AG08395 (cell line): ENCODE measurements around the gene DBF4B.

ENCODE experiments used
- DNase-seq: peaks from one replicate; pipeline ENCODE4 v3.0.0; 2012; ENCODE audit warnings: mixed read lengths, low spot score

DBF4B gene

DNA sequence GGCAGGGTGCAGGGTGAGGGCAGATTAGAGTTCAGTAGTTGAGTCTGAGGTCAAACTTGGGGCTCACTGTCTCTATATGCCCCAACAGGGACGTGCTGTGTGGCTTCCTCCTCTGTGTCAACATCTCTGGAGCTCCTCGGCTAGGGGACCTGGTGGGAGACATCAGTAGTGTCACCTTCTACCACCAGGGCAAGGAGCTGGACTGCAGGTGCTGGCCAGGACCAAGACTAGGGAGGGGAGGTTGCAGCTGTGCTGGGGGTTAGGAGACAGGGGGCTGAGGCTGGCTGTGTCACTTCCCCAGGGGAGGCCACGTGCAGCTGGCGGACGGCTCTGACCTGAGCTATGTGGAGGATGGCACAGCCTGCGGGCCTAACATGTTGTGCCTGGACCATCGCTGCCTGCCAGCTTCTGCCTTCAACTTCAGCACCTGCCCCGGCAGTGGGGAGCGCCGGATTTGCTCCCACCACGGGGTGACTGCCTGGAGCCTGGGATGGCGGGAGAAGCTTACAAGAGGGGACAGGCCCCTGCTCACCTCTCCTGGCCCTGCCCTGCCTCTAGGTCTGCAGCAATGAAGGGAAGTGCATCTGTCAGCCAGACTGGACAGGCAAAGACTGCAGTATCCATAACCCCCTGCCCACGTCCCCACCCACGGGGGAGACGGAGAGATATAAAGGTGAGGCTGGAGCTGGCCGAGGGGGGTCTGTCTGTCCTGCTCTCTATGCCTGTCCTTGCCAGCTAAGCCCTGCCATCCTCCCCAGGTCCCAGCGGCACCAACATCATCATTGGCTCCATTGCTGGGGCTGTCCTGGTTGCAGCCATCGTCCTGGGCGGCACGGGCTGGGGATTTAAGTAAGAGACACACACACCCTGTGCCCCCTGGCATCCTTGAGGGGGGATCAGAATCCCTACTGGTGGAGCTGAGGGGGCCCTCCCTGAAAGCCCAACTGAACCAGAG is 69.2 kb downstream of the DBF4B start:
- no peak for DNase-seq

GRCh38 chr17:44778656-44779210 is 70.3 kb downstream of the DBF4B start:
- no peak for DNase-seq

DNA sequence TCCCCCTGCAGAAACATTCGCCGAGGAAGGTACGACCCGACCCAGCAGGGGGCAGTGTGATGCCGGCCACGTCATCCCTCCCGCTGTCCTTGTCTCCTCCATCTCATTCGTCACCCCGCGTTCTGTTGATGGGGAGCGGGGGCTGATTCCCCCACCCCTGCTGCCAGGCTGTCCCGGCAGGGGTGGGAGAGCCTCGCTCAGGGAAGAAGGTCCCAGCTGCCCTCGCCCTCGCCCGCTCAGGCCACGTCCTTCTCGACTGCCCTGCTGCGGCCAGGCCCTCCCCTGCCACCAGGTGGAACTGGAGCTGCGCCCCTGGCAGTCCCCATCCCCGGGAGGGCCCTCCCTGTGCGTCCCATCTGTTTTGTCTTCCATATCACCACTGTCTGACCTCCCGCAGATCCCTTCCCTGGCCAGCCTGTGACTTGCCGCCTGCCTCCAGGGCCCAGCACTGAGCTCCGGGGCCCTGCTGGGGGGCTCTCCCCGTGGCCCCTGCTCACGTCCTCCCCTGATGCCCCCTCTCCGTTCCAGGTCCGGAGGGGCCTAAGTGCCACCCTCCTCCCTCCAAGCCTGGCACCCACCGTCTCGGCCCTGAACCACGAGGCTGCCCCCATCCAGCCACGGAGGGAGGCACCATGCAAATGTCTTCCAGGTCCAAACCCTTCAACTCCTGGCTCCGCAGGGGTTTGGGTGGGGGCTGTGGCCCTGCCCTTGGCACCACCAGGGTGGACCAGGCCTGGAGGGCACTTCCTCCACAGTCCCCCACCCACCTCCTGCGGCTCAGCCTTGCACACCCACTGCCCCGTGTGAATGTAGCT is 71.0 kb downstream of the DBF4B start:
- DNase-seq: peak; percentile 85

GRCh38 chr17:44780161-44780560 is 71.7 kb downstream of the DBF4B start:
- DNase-seq: no peak

- no peak for DNase-seq
Measured at GRCh38 chr17:44780845-44781480, 72.5 kb downstream of the DBF4B start.

DNA sequence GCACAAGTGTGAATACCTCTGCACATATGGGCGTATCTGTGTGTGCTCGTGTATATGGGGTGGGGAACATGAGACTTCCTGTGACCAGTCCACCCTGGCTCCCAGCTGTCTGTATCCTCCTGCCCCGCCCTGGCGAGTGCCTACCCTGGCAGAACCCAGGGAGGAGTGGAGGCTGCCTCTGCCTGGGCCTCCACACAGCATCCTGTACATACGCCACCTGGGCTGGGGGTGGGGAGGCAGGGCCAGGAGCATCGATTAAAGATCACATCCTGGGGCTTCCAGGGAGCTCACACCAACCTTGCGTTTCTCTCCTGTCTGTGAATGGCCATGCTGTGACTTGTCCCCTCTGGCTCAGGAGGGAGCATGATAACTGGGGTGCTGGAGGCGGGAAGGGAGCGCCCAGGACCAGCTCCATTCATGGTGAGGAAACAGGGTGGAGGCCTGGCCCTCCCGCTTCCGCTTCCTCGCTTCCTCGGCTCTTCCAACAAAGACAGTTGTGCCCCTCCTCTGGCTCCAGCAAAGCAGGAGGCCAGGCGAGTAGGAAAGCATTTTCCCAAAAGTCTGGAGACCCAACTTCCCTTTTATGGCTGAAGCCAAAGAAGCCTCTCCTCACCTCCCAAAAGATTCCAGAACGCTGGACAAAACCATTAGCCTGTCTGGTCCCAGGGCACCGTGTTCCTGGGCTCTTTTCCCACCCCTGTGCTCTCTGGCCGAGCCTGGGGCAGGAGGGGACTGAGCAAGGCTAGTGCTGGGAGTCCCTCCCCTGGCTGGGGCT is 73.3 kb downstream of the DBF4B start:
- DNase-seq: no peak

- DNase-seq: no peak
Measured at GRCh38 chr17:44782326-44782850, 73.9 kb downstream of the DBF4B start.

- no peak for DNase-seq
Measured at GRCh38 chr17:44785921-44786320, 77.5 kb downstream of the DBF4B start.

GRCh38 chr17:44786551-44787081 is 78.2 kb downstream of the DBF4B start:
- DNase-seq: no peak

GRCh38 chr17:44787271-44787940 is 78.9 kb downstream of the DBF4B start:
- no peak for DNase-seq

GRCh38 chr17:44788139-44788538 is 79.7 kb downstream of the DBF4B start:
- no peak for DNase-seq

- no peak for DNase-seq
Measured at GRCh38 chr17:44792276-44792675, 83.8 kb downstream of the DBF4B start.

- no peak for DNase-seq
Measured at GRCh38 chr17:44793885-44794842, 85.7 kb downstream of the DBF4B start.

- DNase-seq: peak; percentile 74
Measured at GRCh38 chr17:44794851-44795413, 86.5 kb downstream of the DBF4B start.

- no peak for DNase-seq
Measured at GRCh38 chr17:44795421-44795820, 87.0 kb downstream of the DBF4B start.

- DNase-seq: no peak
Measured at GRCh38 chr17:44795928-44796327, 87.5 kb downstream of the DBF4B start.

- DNase-seq: no peak
Measured at GRCh38 chr17:44796731-44797130, 88.3 kb downstream of the DBF4B start.

- no peak for DNase-seq
Measured at GRCh38 chr17:44797802-44798201, 89.3 kb downstream of the DBF4B start.

GRCh38 chr17:44798356-44798755 is 89.9 kb downstream of the DBF4B start:
- no peak for DNase-seq
